GM23338 (cell line): ENCODE data around the gene DDX21. TPM values are rescaled to one million over a fixed set of nuclear protein-coding genes. Genes with fewer than 3 reads are reported as not detected.

Source experiments
- EZH2phosphoT487 ChIP-seq: fragments of 200-600 bp; sonication (generic); IDR thresholded peaks from one replicate; pipeline ENCODE4 v1.8.1; 2018; ENCODE audit warnings: antibody characterized with exemption; ENCODE audit not compliant: unreplicated experiment
- NANOG ChIP-seq: IDR thresholded peaks from 2 replicates; pipeline ENCODE4 v1.6.1; 2016; ENCODE audit warnings: antibody characterized with exemption, borderline replicate concordance
- POLR2AphosphoS5 ChIP-seq: IDR thresholded peaks from 2 replicates; pipeline ENCODE4 v1.6.1; 2016; ENCODE audit warnings: antibody characterized with exemption, low read depth
- ZNF114 ChIP-seq: fragments of 250-450 bp; sonication (Bioruptor Pico); IDR thresholded peaks from 2 replicates; pipeline ENCODE4 v1.5.0; 2020; ENCODE audit warnings: mild to moderate bottlenecking, moderate library complexity
- ZNF462 ChIP-seq: fragments of 250-450 bp; sonication (Bioruptor Pico); IDR thresholded peaks from 2 replicates; pipeline ENCODE4 v1.5.0; 2020; ENCODE audit warnings: mild to moderate bottlenecking, moderate library complexity
- polyA plus RNA-seq: library from polyadenylated mRNA; unstranded; fragments of >200 nt; fragmentation: Nextera tagmentation; extraction: Ambion mirVana; gene quantifications from 2 replicates; pipeline ENCODE4 v1.2.1, GENCODE V29; 2016
- total RNA-seq: library from RNA; depleted of rRNA; stranded (reverse); fragments of >200 nt; shearing (Covaris generic); gene quantifications from 2 replicates; pipeline ENCODE4 v1.2.3, GENCODE V29; 2014
- TF ChIP-seq, protein P1 (sequence below), 2 experiments: fragments of 200-600 bp in 1 of 2; sonication (generic) in 1 of 2; conservative IDR thresholded peaks; 2 replicates each; pipeline versions ENCODE4 v1.5.1 to v1.6.1; 2016 to 2017; ENCODE audit warnings: antibody characterized with exemption in 2 of 2, low read depth in 2 of 2, mild to moderate bottlenecking in 2 of 2, moderate library complexity in 1 of 2
- TF ChIP-seq, protein P2 (sequence below): IDR thresholded peaks from 2 replicates; pipeline ENCODE4 v1.6.1; 2016; ENCODE audit warnings: antibody characterized with exemption

Gene DDX21
- total and polyA plus RNA-seq, 2 experiments from 2014 or later: 138 to 209 TPM

GRCh38 chr10:68988530-68989316, 32.8 kb downstream of the DDX21 start, which contains the start of gene KIFBP (continued):
- no peak for TF ChIP-seq ZNF462 (CRISPR knock-in tag)
- no peak for TF ChIP-seq EZH2phosphoT487
- no peak for TF ChIP-seq ZNF114 (CRISPR knock-in tag)
- TF ChIP-seq POLR2AphosphoS5: peak; percentile 97
- TF ChIP-seq, protein P1, sequence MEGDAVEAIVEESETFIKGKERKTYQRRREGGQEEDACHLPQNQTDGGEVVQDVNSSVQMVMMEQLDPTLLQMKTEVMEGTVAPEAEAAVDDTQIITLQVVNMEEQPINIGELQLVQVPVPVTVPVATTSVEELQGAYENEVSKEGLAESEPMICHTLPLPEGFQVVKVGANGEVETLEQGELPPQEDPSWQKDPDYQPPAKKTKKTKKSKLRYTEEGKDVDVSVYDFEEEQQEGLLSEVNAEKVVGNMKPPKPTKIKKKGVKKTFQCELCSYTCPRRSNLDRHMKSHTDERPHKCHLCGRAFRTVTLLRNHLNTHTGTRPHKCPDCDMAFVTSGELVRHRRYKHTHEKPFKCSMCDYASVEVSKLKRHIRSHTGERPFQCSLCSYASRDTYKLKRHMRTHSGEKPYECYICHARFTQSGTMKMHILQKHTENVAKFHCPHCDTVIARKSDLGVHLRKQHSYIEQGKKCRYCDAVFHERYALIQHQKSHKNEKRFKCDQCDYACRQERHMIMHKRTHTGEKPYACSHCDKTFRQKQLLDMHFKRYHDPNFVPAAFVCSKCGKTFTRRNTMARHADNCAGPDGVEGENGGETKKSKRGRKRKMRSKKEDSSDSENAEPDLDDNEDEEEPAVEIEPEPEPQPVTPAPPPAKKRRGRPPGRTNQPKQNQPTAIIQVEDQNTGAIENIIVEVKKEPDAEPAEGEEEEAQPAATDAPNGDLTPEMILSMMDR (conservative IDR thresholded peaks at IDR 0.05; ENCODE audit: low read depth in 2 of 2): peak; percentile 42 to 54
- TF ChIP-seq NANOG: no peak
- TF ChIP-seq, protein P2, sequence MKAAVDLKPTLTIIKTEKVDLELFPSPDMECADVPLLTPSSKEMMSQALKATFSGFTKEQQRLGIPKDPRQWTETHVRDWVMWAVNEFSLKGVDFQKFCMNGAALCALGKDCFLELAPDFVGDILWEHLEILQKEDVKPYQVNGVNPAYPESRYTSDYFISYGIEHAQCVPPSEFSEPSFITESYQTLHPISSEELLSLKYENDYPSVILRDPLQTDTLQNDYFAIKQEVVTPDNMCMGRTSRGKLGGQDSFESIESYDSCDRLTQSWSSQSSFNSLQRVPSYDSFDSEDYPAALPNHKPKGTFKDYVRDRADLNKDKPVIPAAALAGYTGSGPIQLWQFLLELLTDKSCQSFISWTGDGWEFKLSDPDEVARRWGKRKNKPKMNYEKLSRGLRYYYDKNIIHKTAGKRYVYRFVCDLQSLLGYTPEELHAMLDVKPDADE: no peak
